OCI-M2 (cell line): ENCODE measurements around the gene SLC9A4.
"Not testable (repeated sequence)": the region's sequence is repeated elsewhere in the genome, so short reads cannot be mapped to it uniquely, and the experiment has no call there.

ENCODE experiments used
- DNase-seq: peaks from one replicate; lab custom pipeline; 2025; ENCODE audit not compliant: unreplicated experiment; lab: John Stamatoyannopoulos, UW

Gene SLC9A4

DNA sequence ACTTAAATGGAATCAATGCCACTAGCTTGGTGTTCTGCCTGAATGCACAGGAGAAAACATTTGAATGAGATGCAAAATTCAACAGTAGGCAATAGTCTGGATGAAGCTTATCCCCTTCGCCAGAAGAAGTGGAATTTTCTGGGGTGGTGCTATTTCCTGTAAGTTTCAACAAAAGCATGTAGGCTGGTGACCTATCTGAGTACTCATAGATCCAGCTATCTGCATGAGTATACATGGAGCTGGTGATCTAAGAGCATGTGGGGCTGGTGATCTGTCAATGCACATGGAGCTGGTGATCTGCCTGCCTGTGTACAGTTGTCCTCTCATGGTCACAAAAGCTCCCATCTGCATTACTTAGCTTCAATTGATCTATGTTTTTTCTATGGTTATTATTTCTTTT, 71.2 kb downstream of the SLC9A4 start:
- no peak for DNase-seq

DNA sequence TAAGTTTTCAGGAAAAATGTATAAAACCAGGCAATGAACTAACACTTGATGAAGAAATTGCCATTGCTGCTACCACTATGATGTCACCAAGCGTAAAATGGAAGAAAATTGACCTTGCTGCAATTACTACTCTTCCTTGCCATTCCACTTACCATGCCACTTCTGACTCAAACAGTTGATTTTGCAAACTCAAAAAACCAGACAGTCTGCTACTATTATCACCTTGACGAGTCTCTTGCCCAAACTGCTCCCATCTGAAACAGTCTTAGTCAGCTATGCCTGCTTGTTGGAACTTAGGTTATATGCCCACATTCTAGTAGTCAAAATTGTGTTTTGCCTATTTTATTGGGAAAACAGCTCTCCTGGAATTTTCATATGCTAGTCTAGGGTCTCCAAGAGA, 74.4 kb downstream of the SLC9A4 start:
- no peak for DNase-seq

DNA sequence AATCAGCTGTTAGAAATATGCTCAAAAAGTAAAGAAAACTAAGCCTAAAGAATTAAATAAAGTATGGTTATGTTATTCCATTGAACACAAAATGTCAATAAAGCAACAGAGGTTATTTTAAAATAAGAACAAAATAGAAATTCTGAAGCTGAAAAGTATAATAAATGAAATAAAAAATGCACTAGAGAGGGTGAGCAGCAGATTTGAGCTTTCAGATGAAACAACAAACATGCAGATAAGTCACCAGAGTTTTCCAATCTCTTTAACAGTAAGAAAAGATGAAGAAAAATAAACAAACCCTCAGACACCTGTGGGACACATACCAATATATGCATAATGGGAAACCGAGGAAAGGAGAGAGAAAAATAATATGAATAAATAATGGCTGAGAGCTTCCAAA, 76.0 kb downstream of the SLC9A4 start:
- DNase-seq, result no peak

DNA sequence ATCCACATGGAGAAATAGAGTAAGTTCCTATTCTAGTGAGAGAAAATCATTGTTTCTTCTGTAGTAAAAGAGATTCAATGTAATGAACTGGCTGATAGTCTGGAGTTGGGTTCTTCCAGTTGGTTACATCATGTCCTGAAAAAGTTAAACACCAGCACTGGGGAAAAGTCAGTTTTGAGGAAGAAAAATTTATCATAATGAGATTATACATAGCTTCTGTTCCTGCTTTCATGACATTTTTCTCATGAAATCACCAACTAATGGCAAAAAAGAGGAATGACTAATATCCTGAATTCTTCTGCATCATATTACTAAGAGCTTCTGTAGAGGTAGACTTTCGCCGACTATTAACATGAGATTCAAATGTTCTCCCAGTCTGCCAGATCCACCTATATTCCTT, 77.1 kb downstream of the SLC9A4 start:
- DNase-seq, result no peak

- no peak for DNase-seq
Observed at GRCh38 chr2:102551329-102552096, 78.5 kb downstream of the SLC9A4 start.

DNA sequence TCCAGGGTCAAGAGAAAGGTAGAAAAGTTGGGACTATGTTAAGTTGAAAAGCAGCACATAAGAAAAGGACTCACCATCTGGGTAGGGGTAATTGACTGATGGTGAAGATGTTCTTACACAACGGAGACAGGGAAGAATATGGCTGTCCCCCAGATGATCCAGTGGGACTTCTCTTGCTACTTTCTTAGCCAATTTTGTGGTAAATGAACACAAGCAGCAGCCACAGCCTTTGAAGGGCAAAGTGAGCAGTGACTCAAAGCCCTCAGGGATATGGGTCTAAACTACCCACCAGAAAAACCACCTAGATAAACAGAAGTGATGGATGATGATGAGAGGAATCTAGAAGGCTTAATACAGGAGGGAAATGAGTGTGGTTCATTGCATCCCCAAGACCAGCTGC, 80.6 kb downstream of the SLC9A4 start:
- no peak for DNase-seq

- no peak for DNase-seq
Observed at GRCh38 chr2:102558463-102558862, 85.4 kb downstream of the SLC9A4 start.

GRCh38 chr2:102562542-102562941, 89.5 kb downstream of the SLC9A4 start:
- DNase-seq, result not testable (repeated sequence)

- no peak for DNase-seq
Observed at GRCh38 chr2:102575888-102576287, 102.9 kb downstream of the SLC9A4 start.

GRCh38 chr2:102578376-102578775, 105.3 kb downstream of the SLC9A4 start:
- DNase-seq, result no peak

GRCh38 chr2:102581911-102582310, 108.9 kb downstream of the SLC9A4 start:
- DNase-seq, result no peak

DNA sequence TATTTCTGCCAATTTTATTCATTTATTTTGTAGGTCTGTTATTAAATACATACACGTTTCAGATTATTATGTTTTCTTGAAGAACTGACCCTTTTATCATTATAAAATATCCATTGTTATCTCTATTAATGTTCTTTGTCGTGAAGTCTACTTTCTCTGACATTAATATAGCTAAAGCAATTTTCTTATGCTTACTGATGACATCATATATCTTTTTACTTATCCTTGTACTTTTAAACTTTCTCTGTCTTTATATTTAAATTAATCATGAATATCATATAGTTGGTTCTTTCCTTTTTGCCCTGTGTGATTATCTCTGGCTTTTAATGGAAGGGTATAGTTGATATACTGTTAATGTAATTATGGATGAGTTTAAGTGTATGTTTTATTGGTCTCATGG, 109.8 kb downstream of the SLC9A4 start:
- DNase-seq, result no peak
